Vagina (tissue), 2 donors: ENCODE data around the gene CTNND2. TPM values are rescaled to one million over a fixed set of nuclear protein-coding genes. Genes with fewer than 3 reads are reported as not detected.

Experiments used
- DNase-seq, 2 donors: peaks; one replicate each; pipeline ENCODE4 v3.0.0-alpha.2; 2017; ENCODE audit errors: extremely low spot score in 2 of 2
- H3K27ac ChIP-seq: fragments of 200-600 bp; sonication (generic); one replicate; pipeline ENCODE4 v1.5.1; 2019
- H3K27me3 ChIP-seq: fragments of 200-600 bp; sonication (generic); one replicate; pipeline ENCODE4 v1.5.1; 2019
- H3K36me3 ChIP-seq, 2 donors: fragments of 200-600 bp; sonication (generic); one replicate each; pipeline ENCODE4 v1.5.1; 2017 to 2019
- H3K4me1 ChIP-seq: fragments of 200-600 bp; sonication (generic); one replicate; pipeline ENCODE4 v1.5.1; 2019
- H3K4me3 ChIP-seq, 2 donors: fragments of 200-600 bp; sonication (generic); 1 replicate in 1 of 2; 2 replicates in 1 of 2; pipeline ENCODE4 v1.5.1; 2016 to 2019
- H3K9me3 ChIP-seq: fragments of 200-600 bp; sonication (generic); one replicate; pipeline ENCODE4 v1.5.1; 2019
- CTCF ChIP-seq, 3 experiments: fragments of 450-650 bp in 2 of 3; fragments of 200-600 bp in 1 of 3; sonication (generic) in 1 of 3; IDR thresholded peaks; one replicate each; pipeline ENCODE4 v1.5.1; 2017 to 2019; ENCODE audit warnings: antibody characterized with exemption in 3 of 3, mild to moderate bottlenecking in 2 of 3, moderate library complexity in 2 of 3
- POLR2A ChIP-seq, 2 donors: fragments of 450-650 bp; IDR thresholded peaks; one replicate each; pipeline ENCODE4 v1.6.1; 2017; ENCODE audit warnings: antibody characterized with exemption in 2 of 2, mild to moderate bottlenecking in 2 of 2, moderate library complexity in 2 of 2
- POLR2AphosphoS5 ChIP-seq, 2 donors: sonication (generic); formaldehyde crosslinking; IDR thresholded peaks; one replicate each; pipeline ENCODE4 v1.9.0; 2017; ENCODE audit warnings: antibody characterized with exemption in 2 of 2, mild to moderate bottlenecking in 2 of 2, low read depth in 1 of 2; ENCODE audit not compliant: insufficient read depth in 1 of 2
- intact Hi-C: fragments of 100-400 bp; cut with DNase I; formaldehyde crosslinking; loops from one replicate; pipeline ENCODE4 v1.15.1; 2023
- total RNA-seq: library from RNA; depleted of rRNA; stranded (reverse); fragments of >200 nt; gene quantifications from one replicate; pipeline ENCODE4 v1.2.3, GENCODE V29; 2016

Gene CTNND2
- total RNA-seq, 1 donor from 2014 or later: 1.7 TPM

DNA sequence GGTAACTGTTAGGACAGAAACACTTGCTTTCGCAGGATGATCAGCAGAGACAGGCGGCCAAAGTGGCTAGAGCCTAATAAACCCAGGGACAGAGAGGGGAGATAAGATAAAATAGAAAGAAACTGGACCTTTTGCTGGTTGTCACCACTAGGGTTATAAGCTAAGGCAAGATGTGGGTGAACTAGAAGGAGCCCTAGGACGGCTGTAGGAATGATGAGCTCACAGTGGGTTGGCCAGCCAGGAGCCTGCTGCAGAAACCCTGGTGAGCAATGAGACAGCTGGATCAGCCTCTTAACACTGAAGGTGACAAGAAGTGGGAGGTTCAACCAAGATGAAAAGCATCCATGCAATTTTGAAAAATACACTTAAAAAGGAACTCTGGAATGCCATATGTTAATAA is 13.5 kb downstream of the CTNND2 start:
- no peak for DNase-seq
- Histone ChIP-seq H3K27me3 (no peaks in the 10 kb centered on the region), H3K27ac (no peak overlapping the region), H3K36me3 (no peaks in the 10 kb centered on the region), H3K4me3 (no peak overlapping the region), H3K4me1 (no peaks in the 10 kb centered on the region), H3K9me3 (no peaks in the 10 kb centered on the region)
- intact Hi-C loops: no loop called here
- TF ChIP-seq CTCF (IDR thresholded peaks at IDR 0.05) (no peak), POLR2AphosphoS5 (IDR thresholded peaks at IDR 0.05; ENCODE audit: insufficient read depth in 1 of 2, low read depth in 1 of 2) (no peak), POLR2A (IDR thresholded peaks at IDR 0.05) (no peak)

- no peak overlapping the region for H3K4me3 ChIP-seq
- DNase-seq: no peak
- no peak overlapping the region for H3K27ac ChIP-seq
- no peak for TF ChIP-seq CTCF (IDR thresholded peaks at IDR 0.05)
- no peak for TF ChIP-seq POLR2AphosphoS5 (IDR thresholded peaks at IDR 0.05; ENCODE audit: insufficient read depth in 1 of 2, low read depth in 1 of 2)
- no peak for TF ChIP-seq POLR2A (IDR thresholded peaks at IDR 0.05)
- H3K9me3 ChIP-seq: no peaks in the 10 kb centered on the region
- H3K36me3 ChIP-seq: no peaks in the 10 kb centered on the region
- intact Hi-C loops: no loop called here
- H3K27me3 ChIP-seq: no peaks in the 10 kb centered on the region
- H3K4me1 ChIP-seq: no peaks in the 10 kb centered on the region
Observed at GRCh38 chr5:11888221-11888620, 16.0 kb downstream of the CTNND2 start.

DNA sequence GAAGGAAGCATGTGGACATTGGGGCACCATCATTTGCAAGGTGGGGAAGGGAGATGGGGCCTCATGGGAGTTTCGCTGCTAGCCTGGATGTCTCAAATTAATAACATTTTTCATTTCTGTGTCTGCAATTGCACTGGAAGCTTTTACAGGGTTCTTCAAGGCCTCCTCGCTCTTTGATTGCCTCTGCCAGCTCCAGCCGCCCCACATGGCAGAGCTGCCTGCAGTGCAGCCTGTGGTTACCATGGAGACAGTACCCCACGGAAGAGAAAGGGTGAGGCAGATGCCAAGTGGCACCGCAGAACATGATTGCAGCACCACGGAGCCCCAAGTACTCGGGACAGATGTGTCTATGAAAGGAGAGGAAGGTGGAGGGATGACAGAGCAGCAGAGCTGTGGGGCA is 25.4 kb downstream of the CTNND2 start:
- H3K4me1 ChIP-seq: no peaks in the 10 kb centered on the region
- TF ChIP-seq POLR2AphosphoS5 (IDR thresholded peaks at IDR 0.05; ENCODE audit: insufficient read depth in 1 of 2, low read depth in 1 of 2) (no peak), CTCF (IDR thresholded peaks at IDR 0.05) (no peak), POLR2A (IDR thresholded peaks at IDR 0.05) (no peak)
- intact Hi-C loops: no loop called here

GRCh38 chr5:11873587-11873986 is 30.7 kb downstream of the CTNND2 start:
- Histone ChIP-seq H3K4me3 (no peak overlapping the region), H3K36me3 (no peaks in the 10 kb centered on the region), H3K27ac (no peak overlapping the region), H3K9me3 (no peaks in the 10 kb centered on the region), H3K27me3 (no peaks in the 10 kb centered on the region), H3K4me1 (no peaks in the 10 kb centered on the region)
- TF ChIP-seq POLR2A (IDR thresholded peaks at IDR 0.05) (no peak), CTCF (IDR thresholded peaks at IDR 0.05) (no peak), POLR2AphosphoS5 (IDR thresholded peaks at IDR 0.05; ENCODE audit: insufficient read depth in 1 of 2, low read depth in 1 of 2) (no peak)
- intact Hi-C loops: no loop called here
- no peak for DNase-seq

More for the DNA sequence above, 25.4 kb downstream of the CTNND2 start:
- no peak for DNase-seq
- Histone ChIP-seq H3K36me3 (no peaks in the 10 kb centered on the region), H3K9me3 (no peaks in the 10 kb centered on the region), H3K27me3 (no peaks in the 10 kb centered on the region), H3K27ac (no peak overlapping the region), H3K4me3 (no peak overlapping the region)

DNA sequence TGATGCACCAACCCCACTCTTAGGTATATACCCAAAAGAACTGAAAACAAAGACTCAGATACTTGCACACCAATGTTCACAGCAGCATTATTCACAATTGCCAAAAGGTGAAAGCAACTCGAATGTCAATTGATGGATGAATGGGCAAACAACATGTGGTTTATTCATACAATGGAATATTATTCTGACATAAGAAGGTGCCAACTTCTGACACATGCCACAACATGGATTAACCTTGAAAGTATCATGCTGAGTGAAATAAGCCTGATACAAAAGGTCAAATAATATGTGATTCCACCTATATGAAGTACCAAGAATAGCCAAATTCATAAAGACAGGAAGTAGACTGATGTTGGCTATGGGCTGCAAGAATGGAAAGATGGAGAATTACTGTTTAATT is 35.0 kb downstream of the CTNND2 start:
- no peaks in the 10 kb centered on the region for H3K36me3 ChIP-seq
- H3K9me3 ChIP-seq: no peaks in the 10 kb centered on the region
- H3K27ac ChIP-seq: no peak overlapping the region
- DNase-seq: no peak
- TF ChIP-seq POLR2AphosphoS5 (IDR thresholded peaks at IDR 0.05; ENCODE audit: insufficient read depth in 1 of 2, low read depth in 1 of 2) (no peak), POLR2A (IDR thresholded peaks at IDR 0.05) (no peak), CTCF (IDR thresholded peaks at IDR 0.05) (no peak)
- intact Hi-C loops: no loop called here
- no peak overlapping the region for H3K4me3 ChIP-seq
- H3K27me3 ChIP-seq: no peaks in the 10 kb centered on the region
- no peaks in the 10 kb centered on the region for H3K4me1 ChIP-seq
